Loucy (cell line): ENCODE data around the gene SIX3.

Experiments used
- H2AFZ ChIP-seq: fragments of 200-600 bp; sonication (generic); 2 replicates; pipeline ENCODE4 v1.6.0; 2016; ENCODE audit warnings: antibody characterized with exemption, mild to moderate bottlenecking, low read length, moderate library complexity
- H3F3A ChIP-seq: fragments of 200-600 bp; 2 replicates; pipeline ENCODE4 v1.6.0; 2016; ENCODE audit warnings: antibody characterized with exemption, low read depth, mild to moderate bottlenecking
- H3K27me3 ChIP-seq: fragments of 200-600 bp; sonication (generic); 2 replicates; pipeline ENCODE4 v1.6.1; 2014; ENCODE audit warnings: low read length, mild to moderate bottlenecking; ENCODE audit not compliant: insufficient read depth, poor library complexity, severe bottlenecking
- H3K36me3 ChIP-seq: fragments of 200-600 bp; sonication (generic); 2 replicates; pipeline ENCODE4 v1.6.1; 2016; ENCODE audit warnings: low read length; ENCODE audit not compliant: insufficient read depth
- H3K4me1 ChIP-seq: fragments of 200-600 bp; sonication (generic); 2 replicates; pipeline ENCODE4 v1.5.1; 2014; ENCODE audit warnings: low read length, mild to moderate bottlenecking; ENCODE audit not compliant: insufficient read depth, poor library complexity, severe bottlenecking
- H3K4me2 ChIP-seq: fragments of 200-600 bp; sonication (generic); 2 replicates; pipeline ENCODE4 v1.6.0; 2014; ENCODE audit warnings: antibody characterized with exemption, low read length, low read depth, mild to moderate bottlenecking; ENCODE audit not compliant: poor library complexity, severe bottlenecking
- H3K4me3 ChIP-seq: fragments of 200-600 bp; sonication (generic); 2 replicates; pipeline ENCODE4 v1.5.1; 2014; ENCODE audit warnings: low read length, mild to moderate bottlenecking, mixed read lengths; ENCODE audit not compliant: poor library complexity, severe bottlenecking
- H3K79me2 ChIP-seq: fragments of 200-600 bp; sonication (generic); 2 replicates; pipeline ENCODE4 v1.6.1; 2014; ENCODE audit warnings: low read length; ENCODE audit not compliant: insufficient read depth
- H3K9ac ChIP-seq: fragments of 200-600 bp; sonication (generic); 2 replicates; pipeline ENCODE4 v1.6.0; 2014; ENCODE audit warnings: mild to moderate bottlenecking, low read depth, low read length, moderate library complexity; ENCODE audit not compliant: poor library complexity, severe bottlenecking
- H3K9me2 ChIP-seq: fragments of 200-600 bp; sonication (generic); replicated peaks from 2 replicates; pipeline ENCODE4 v1.6.1; 2016; ENCODE audit warnings: low read depth, low read length, mixed read lengths
- H3K9me3 ChIP-seq: fragments of 200-600 bp; sonication (generic); 2 replicates; pipeline ENCODE4 v1.6.1; 2014; ENCODE audit warnings: mild to moderate bottlenecking, antibody characterized with exemption, low read length, low read depth; ENCODE audit not compliant: insufficient read depth
- H4K20me1 ChIP-seq: fragments of 200-600 bp; sonication (generic); 2 replicates; pipeline ENCODE4 v1.6.0; 2014; ENCODE audit warnings: antibody characterized with exemption, low read length, mild to moderate bottlenecking; ENCODE audit not compliant: insufficient read depth, poor library complexity, severe bottlenecking
- CTCF ChIP-seq: fragments of 200-600 bp; sonication (generic); conservative IDR thresholded peaks from 2 replicates; pipeline ENCODE4 v1.5.1; 2014; ENCODE audit warnings: mild to moderate bottlenecking, antibody characterized with exemption, low read length
- EZH2phosphoT487 ChIP-seq: fragments of 200-600 bp; IDR thresholded peaks from 2 replicates; pipeline ENCODE4 v1.6.1; 2018; ENCODE audit warnings: antibody characterized with exemption, mild to moderate bottlenecking, moderate library complexity, borderline replicate concordance

SIX3 gene

GRCh38 chr2:44929735-44930273, 11.7 kb upstream of the SIX3 start:
- no peaks in the 10 kb centered on the region for H3K9me2 ChIP-seq
- H3K79me2 ChIP-seq: no peaks in the 10 kb centered on the region
- H3K4me1 ChIP-seq: no peaks in the 10 kb centered on the region
- no peaks in the 10 kb centered on the region for H4K20me1 ChIP-seq
- TF ChIP-seq EZH2phosphoT487 (no peak), CTCF (no peak)
- H3K27me3 ChIP-seq: peaks cover 11% of the 10 kb centered on the region
- no peak overlapping the region for H3K4me3 ChIP-seq
- no peak overlapping the region for H2AFZ ChIP-seq
- no peak overlapping the region for H3K4me2 ChIP-seq
- no peaks in the 10 kb centered on the region for H3K36me3 ChIP-seq
- H3F3A ChIP-seq: no peaks in the 10 kb centered on the region
- no peak overlapping the region for H3K9ac ChIP-seq
- no peaks in the 10 kb centered on the region for H3K9me3 ChIP-seq

GRCh38 chr2:44930274-44931197, 11.0 kb upstream of the SIX3 start:
- Histone ChIP-seq H2AFZ (no peak overlapping the region), H3K79me2 (no peaks in the 10 kb centered on the region), H4K20me1 (no peaks in the 10 kb centered on the region), H3K9me2 (no peaks in the 10 kb centered on the region), H3K4me2 (no peak overlapping the region), H3K36me3 (no peaks in the 10 kb centered on the region), H3K4me1 (no peaks in the 10 kb centered on the region), H3K9ac (no peak overlapping the region), H3K27me3 (peaks cover 5% of the 10 kb centered on the region), H3K9me3 (no peaks in the 10 kb centered on the region), H3F3A (no peaks in the 10 kb centered on the region), H3K4me3 (no peak overlapping the region)
- TF ChIP-seq EZH2phosphoT487: no peak
- no peak for TF ChIP-seq CTCF

GRCh38 chr2:44931198-44931780, 10.2 kb upstream of the SIX3 start:
- TF ChIP-seq CTCF (no peak), EZH2phosphoT487 (no peak)
- Histone ChIP-seq H3K9me2 (no peaks in the 10 kb centered on the region), H4K20me1 (no peaks in the 10 kb centered on the region), H3K4me3 (no peak overlapping the region), H3K4me2 (no peak overlapping the region), H3F3A (no peaks in the 10 kb centered on the region), H3K9ac (no peak overlapping the region), H3K4me1 (no peaks in the 10 kb centered on the region), H3K9me3 (no peaks in the 10 kb centered on the region), H3K27me3 (peaks cover 5% of the 10 kb centered on the region), H2AFZ (no peak overlapping the region), H3K79me2 (no peaks in the 10 kb centered on the region), H3K36me3 (no peaks in the 10 kb centered on the region)
